Measurements from ENCODE around the gene NTMT1.
"Not testable (repeated sequence)": the region's sequence is repeated elsewhere in the genome, so short reads cannot be mapped to it uniquely, and the experiment has no call there.

NTMT1 gene

GRCh38 chr9:129615407-129616285 lies 10.3 kb upstream of the NTMT1 start:
- no peak for DNase-seq (ENCODE audit: low read depth in 2 of 2)

GRCh38 chr9:129617167-129617566 lies 8.8 kb upstream of the NTMT1 start:
- no peak for DNase-seq (ENCODE audit: low read depth in 2 of 2)

- DNase-seq (ENCODE audit: low read depth in 2 of 2) = no peak
Observed at GRCh38 chr9:129619787-129620668, 5.9 kb upstream of the NTMT1 start.

GRCh38 chr9:129620669-129621295 lies 5.2 kb upstream of the NTMT1 start, which contains the start of gene C9orf50:
TSS of gene C9orf50 (minus strand) at chr9:129621101. CDS start at chr9:129620574, 527 bp downstream.
- DNase-seq (ENCODE audit: low read depth in 2 of 2) = no peak

GRCh38 chr9:129623331-129623730 lies 2.6 kb upstream of the NTMT1 start:
- no peak for DNase-seq (ENCODE audit: low read depth in 2 of 2)

- no peak for DNase-seq (ENCODE audit: low read depth in 2 of 2)
Observed at GRCh38 chr9:129624168-129624759, 1.7 kb upstream of the NTMT1 start.

GRCh38 chr9:129624947-129625346 lies 1.0 kb upstream of the NTMT1 start:
- no peak for DNase-seq (ENCODE audit: low read depth in 2 of 2)

GRCh38 chr9:129626625-129627284 lies 792 bp downstream of the NTMT1 start:
- DNase-seq (ENCODE audit: low read depth in 2 of 2) = peak; percentile 71 to 73

GRCh38 chr9:129627556-129628440 lies 1.8 kb downstream of the NTMT1 start:
- no peak for DNase-seq (ENCODE audit: low read depth in 2 of 2)

GRCh38 chr9:129628709-129629108 lies 2.7 kb downstream of the NTMT1 start:
- no peak for DNase-seq (ENCODE audit: low read depth in 2 of 2)

- DNase-seq (ENCODE audit: low read depth in 2 of 2) = no peak
Observed at GRCh38 chr9:129629251-129629820, 3.4 kb downstream of the NTMT1 start.

GRCh38 chr9:129630967-129631673 lies 5.2 kb downstream of the NTMT1 start:
- DNase-seq (ENCODE audit: low read depth in 2 of 2) = no peak

- no peak for DNase-seq (ENCODE audit: low read depth in 2 of 2)
Observed at GRCh38 chr9:129631674-129632129, 5.7 kb downstream of the NTMT1 start.

GRCh38 chr9:129632460-129632859 lies 6.5 kb downstream of the NTMT1 start:
- no peak for DNase-seq (ENCODE audit: low read depth in 2 of 2)

GRCh38 chr9:129633207-129633606 lies 7.2 kb downstream of the NTMT1 start:
- no peak for DNase-seq (ENCODE audit: low read depth in 2 of 2)

GRCh38 chr9:129633848-129634247 lies 7.9 kb downstream of the NTMT1 start:
- DNase-seq (ENCODE audit: low read depth in 2 of 2) = no peak

- no peak for DNase-seq (ENCODE audit: low read depth in 2 of 2)
Observed at GRCh38 chr9:129635099-129636065, 9.4 kb downstream of the NTMT1 start.

GRCh38 chr9:129636343-129636742 lies 10.4 kb downstream of the NTMT1 start:
- DNase-seq (ENCODE audit: low read depth in 2 of 2) = not testable (repeated sequence)
